A673 (cell line): ENCODE data around the gene CCDC59.

Source experiments
- CTCF ChIP-seq: fragments of 300-800, 200-600 bp; sonication (generic); conservative IDR thresholded peaks from 2 replicates; pipeline ENCODE4 v1.5.1; 2017; ENCODE audit warnings: low read depth, mild to moderate bottlenecking, antibody characterized with exemption, low read length, moderate library complexity, mixed read lengths
- EZH2 ChIP-seq: fragments of 200-600 bp; sonication (generic); IDR thresholded peaks from 2 replicates; pipeline ENCODE4 v1.6.1; 2017; ENCODE audit warnings: borderline replicate concordance, low read depth, mild to moderate bottlenecking, mixed read lengths, antibody characterized with exemption, low read length; ENCODE audit not compliant: poor library complexity, severe bottlenecking

- TF ChIP-seq CTCF (no peak), EZH2 (no peak)
Observed at GRCh38 chr12:82406651-82407050, 48.5 kb upstream of the CCDC59 start.
